Measurements from ENCODE around the gene COG5.

COG5 gene

DNA sequence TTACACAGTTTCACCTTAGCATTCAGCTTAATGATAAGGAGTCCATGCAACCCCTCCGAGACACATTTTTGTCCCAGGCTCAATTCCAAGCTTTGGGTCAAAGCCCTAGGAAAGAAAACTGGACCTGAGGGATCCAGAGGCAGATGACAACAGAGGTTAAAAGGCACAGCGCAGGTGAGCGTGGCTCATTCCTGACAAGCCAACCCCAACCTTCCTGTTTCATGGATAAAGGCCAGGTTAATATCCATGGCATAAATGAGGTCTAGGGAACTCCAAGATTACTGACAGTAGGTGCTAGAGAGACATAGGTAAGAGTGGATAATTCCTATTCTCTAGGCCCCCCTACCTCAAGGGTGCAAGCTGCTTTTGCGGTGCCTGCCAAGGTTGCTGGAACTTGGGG lies 180.5 kb downstream of the COG5 start:
- H3K9ac ChIP-seq (ENCODE audit: low read length) = no peak overlapping the region
- H3K79me2 ChIP-seq (ENCODE audit: insufficient read depth, low read length) = no peaks in the 10 kb centered on the region
- TF ChIP-seq EZH2 (IDR thresholded peaks at IDR 0.05; ENCODE audit: borderline replicate concordance, low read length) = no peak
- TF ChIP-seq, protein P1, sequence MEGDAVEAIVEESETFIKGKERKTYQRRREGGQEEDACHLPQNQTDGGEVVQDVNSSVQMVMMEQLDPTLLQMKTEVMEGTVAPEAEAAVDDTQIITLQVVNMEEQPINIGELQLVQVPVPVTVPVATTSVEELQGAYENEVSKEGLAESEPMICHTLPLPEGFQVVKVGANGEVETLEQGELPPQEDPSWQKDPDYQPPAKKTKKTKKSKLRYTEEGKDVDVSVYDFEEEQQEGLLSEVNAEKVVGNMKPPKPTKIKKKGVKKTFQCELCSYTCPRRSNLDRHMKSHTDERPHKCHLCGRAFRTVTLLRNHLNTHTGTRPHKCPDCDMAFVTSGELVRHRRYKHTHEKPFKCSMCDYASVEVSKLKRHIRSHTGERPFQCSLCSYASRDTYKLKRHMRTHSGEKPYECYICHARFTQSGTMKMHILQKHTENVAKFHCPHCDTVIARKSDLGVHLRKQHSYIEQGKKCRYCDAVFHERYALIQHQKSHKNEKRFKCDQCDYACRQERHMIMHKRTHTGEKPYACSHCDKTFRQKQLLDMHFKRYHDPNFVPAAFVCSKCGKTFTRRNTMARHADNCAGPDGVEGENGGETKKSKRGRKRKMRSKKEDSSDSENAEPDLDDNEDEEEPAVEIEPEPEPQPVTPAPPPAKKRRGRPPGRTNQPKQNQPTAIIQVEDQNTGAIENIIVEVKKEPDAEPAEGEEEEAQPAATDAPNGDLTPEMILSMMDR (IDR thresholded peaks at IDR 0.05; ENCODE audit: low read length) = no peak
- H3K9me2 ChIP-seq (ENCODE audit: low read depth, low read length) = no peaks in the 10 kb centered on the region
- peaks cover 14% of the 10 kb centered on the region for H3K4me1 ChIP-seq (ENCODE audit: insufficient read depth, low read length, severe bottlenecking)
- H4K20me1 ChIP-seq (ENCODE audit: insufficient read depth, low read length) = no peaks in the 10 kb centered on the region
- no peaks in the 10 kb centered on the region for H3K27me3 ChIP-seq (ENCODE audit: insufficient read depth, low read length)
- H3K4me2 ChIP-seq (ENCODE audit: low read length) = no peak overlapping the region
- no peaks in the 10 kb centered on the region for H3K36me3 ChIP-seq (ENCODE audit: insufficient read depth, low read length)
- H3K4me3 ChIP-seq (ENCODE audit: low read depth, low read length, poor library complexity, severe bottlenecking) = no peak overlapping the region
- H3K9me3 ChIP-seq (ENCODE audit: low read length) = no peaks in the 10 kb centered on the region
- H2AFZ ChIP-seq (ENCODE audit: low read length) = no peak overlapping the region
- H3F3A ChIP-seq (ENCODE audit: insufficient read depth, low read length) = no peaks in the 10 kb centered on the region
- no peak overlapping the region for H3K27ac ChIP-seq (ENCODE audit: low read depth, low read length, poor library complexity, severe bottlenecking)

DNA sequence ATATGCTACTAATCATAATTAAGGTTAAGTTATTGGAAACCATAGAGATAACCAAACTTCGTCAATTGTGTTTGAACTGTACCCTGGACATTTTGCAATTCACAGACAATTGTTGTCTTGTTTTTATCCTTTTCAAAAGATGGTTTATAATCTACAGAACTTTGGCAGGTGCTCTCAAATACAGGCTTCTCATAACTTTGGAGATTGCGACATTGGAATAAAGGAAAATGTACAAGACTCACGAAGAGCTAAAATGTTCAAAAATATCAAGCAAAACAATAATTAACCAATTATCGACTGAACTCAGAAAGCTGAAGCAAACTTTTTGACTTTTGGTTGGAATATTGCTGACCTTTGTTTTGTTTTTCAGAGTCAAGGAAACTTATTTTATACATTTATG lies 182.3 kb downstream of the COG5 start:
- no peak overlapping the region for H2AFZ ChIP-seq (ENCODE audit: low read length)
- H3K9me2 ChIP-seq (ENCODE audit: low read depth, low read length) = no peaks in the 10 kb centered on the region
- H3K27me3 ChIP-seq (ENCODE audit: insufficient read depth, low read length) = no peaks in the 10 kb centered on the region
- TF ChIP-seq, protein P1 (IDR thresholded peaks at IDR 0.05; ENCODE audit: low read length) = no peak
- no peak for TF ChIP-seq EZH2 (IDR thresholded peaks at IDR 0.05; ENCODE audit: borderline replicate concordance, low read length)
- no peaks in the 10 kb centered on the region for H3K79me2 ChIP-seq (ENCODE audit: insufficient read depth, low read length)
- peaks cover under 1% of the 10 kb centered on the region for H3K4me1 ChIP-seq (ENCODE audit: insufficient read depth, low read length, severe bottlenecking)
- no peak overlapping the region for H3K4me2 ChIP-seq (ENCODE audit: low read length)
- no peaks in the 10 kb centered on the region for H3F3A ChIP-seq (ENCODE audit: insufficient read depth, low read length)
- no peaks in the 10 kb centered on the region for H3K36me3 ChIP-seq (ENCODE audit: insufficient read depth, low read length)
- no peak overlapping the region for H3K27ac ChIP-seq (ENCODE audit: low read depth, low read length, poor library complexity, severe bottlenecking)
- no peak overlapping the region for H3K9ac ChIP-seq (ENCODE audit: low read length)
- no peaks in the 10 kb centered on the region for H3K9me3 ChIP-seq (ENCODE audit: low read length)
- no peak overlapping the region for H3K4me3 ChIP-seq (ENCODE audit: low read depth, low read length, poor library complexity, severe bottlenecking)
- no peaks in the 10 kb centered on the region for H4K20me1 ChIP-seq (ENCODE audit: insufficient read depth, low read length)

DNA sequence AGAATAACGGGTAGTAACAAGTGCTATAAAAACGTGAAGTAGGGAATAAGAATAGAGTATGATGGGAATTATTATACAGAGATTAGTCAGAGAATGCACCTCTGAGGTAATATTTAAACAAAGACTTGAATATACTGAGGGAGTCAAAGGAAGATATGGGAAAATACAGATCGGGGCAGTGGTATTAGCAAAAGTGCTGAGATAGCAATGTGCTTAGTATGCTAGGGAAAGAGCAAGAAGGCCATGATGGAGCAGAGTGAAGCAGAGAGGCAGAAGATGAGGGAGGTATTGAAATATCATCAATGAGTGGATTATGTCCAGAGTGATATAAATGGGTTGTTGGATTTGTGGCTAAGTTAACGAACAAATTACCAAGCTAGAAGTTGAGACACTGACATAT lies 190.4 kb downstream of the COG5 start:
- H3K27me3 ChIP-seq (ENCODE audit: insufficient read depth, low read length) = no peaks in the 10 kb centered on the region
- no peaks in the 10 kb centered on the region for H3K4me1 ChIP-seq (ENCODE audit: insufficient read depth, low read length, severe bottlenecking)
- no peaks in the 10 kb centered on the region for H4K20me1 ChIP-seq (ENCODE audit: insufficient read depth, low read length)
- no peak overlapping the region for H3K4me3 ChIP-seq (ENCODE audit: low read depth, low read length, poor library complexity, severe bottlenecking)
- H3K4me2 ChIP-seq (ENCODE audit: low read length) = no peak overlapping the region
- TF ChIP-seq, protein P1 (IDR thresholded peaks at IDR 0.05; ENCODE audit: low read length) = no peak
- no peak for TF ChIP-seq EZH2 (IDR thresholded peaks at IDR 0.05; ENCODE audit: borderline replicate concordance, low read length)
- no peaks in the 10 kb centered on the region for H3K9me2 ChIP-seq (ENCODE audit: low read depth, low read length)
- H3K27ac ChIP-seq (ENCODE audit: low read depth, low read length, poor library complexity, severe bottlenecking) = no peak overlapping the region
- H3K9me3 ChIP-seq (ENCODE audit: low read length) = no peaks in the 10 kb centered on the region
- no peaks in the 10 kb centered on the region for H3F3A ChIP-seq (ENCODE audit: insufficient read depth, low read length)
- no peaks in the 10 kb centered on the region for H3K79me2 ChIP-seq (ENCODE audit: insufficient read depth, low read length)
- no peaks in the 10 kb centered on the region for H3K36me3 ChIP-seq (ENCODE audit: insufficient read depth, low read length)
- no peak overlapping the region for H3K9ac ChIP-seq (ENCODE audit: low read length)
- H2AFZ ChIP-seq (ENCODE audit: low read length) = no peak overlapping the region
